Lung (tissue), 12 donors: ENCODE data around the gene DENND5B. TPM values are rescaled to one million over a fixed set of nuclear protein-coding genes. Genes with fewer than 3 reads are reported as not detected.
"Not testable (repeated sequence)": the region's sequence is repeated elsewhere in the genome, so short reads cannot be mapped to it uniquely, and the experiment has no call there.

Experiments used
- ATAC-seq: fragments of 200-7000 bp; cut with Tn5 transposase; one replicate; pipeline ENCODE4 v1.9.1; 2020; ENCODE audit warnings: moderate number of reproducible peaks; ENCODE audit not compliant: insufficient read depth, low FRiP score
- DNase-seq, 3 donors: peaks; one replicate each; pipeline ENCODE4 v3.0.0-alpha.2; 2013 to 2017
- H3K27ac ChIP-seq, 2 donors: one replicate each; pipeline ENCODE4 v1.5.1; 2013; ENCODE audit warnings: mild to moderate bottlenecking in 2 of 2, moderate library complexity in 2 of 2, control low read depth in 1 of 2, inconsistent platforms in 1 of 2, low read depth in 1 of 2, low read length in 1 of 2
- H3K27me3 ChIP-seq, 3 donors: one replicate each; pipeline ENCODE4 v1.5.1; 2013; ENCODE audit warnings: low read length in 2 of 3; ENCODE audit not compliant: control insufficient read depth in 3 of 3, insufficient read depth in 3 of 3
- H3K36me3 ChIP-seq, 4 donors: one replicate each; pipeline ENCODE4 v1.5.1; 2013; ENCODE audit warnings: low read length in 4 of 4, mild to moderate bottlenecking in 1 of 4, moderate library complexity in 1 of 4; ENCODE audit not compliant: control insufficient read depth in 4 of 4, insufficient read depth in 4 of 4
- H3K4me1 ChIP-seq, 5 donors: one replicate each; pipeline ENCODE4 v1.5.1; 2013; ENCODE audit warnings: low read length in 5 of 5, mild to moderate bottlenecking in 2 of 5, moderate library complexity in 1 of 5; ENCODE audit not compliant: control insufficient read depth in 5 of 5, insufficient read depth in 5 of 5
- H3K4me3 ChIP-seq: one replicate; pipeline ENCODE4 v1.5.1; 2013; ENCODE audit warnings: mild to moderate bottlenecking, control low read depth, moderate library complexity
- H3K9ac ChIP-seq, 2 donors: one replicate each; pipeline ENCODE4 v1.5.1; 2013; ENCODE audit warnings: low read length in 2 of 2, control low read depth in 1 of 2; ENCODE audit not compliant: insufficient read depth in 1 of 2
- H3K9me3 ChIP-seq, 4 donors: one replicate each; pipeline ENCODE4 v1.5.1; 2013; ENCODE audit warnings: low read length in 3 of 4, mild to moderate bottlenecking in 1 of 4, moderate library complexity in 1 of 4; ENCODE audit not compliant: control insufficient read depth in 4 of 4, insufficient read depth in 3 of 4
- CTCF ChIP-seq: IDR thresholded peaks from 2 replicates; pipeline ENCODE4 v1.5.1; 2012; ENCODE audit warnings: mild to moderate bottlenecking; ENCODE audit errors: control extremely low read depth, extremely low read depth
- WGBS, 2 donors: extraction: QIAGEN DNeasy Blood & Tissue Kit; methylation state at CpG; one replicate each; pipeline ENCODE4 v1.1.7; 2013; 5-methylcytosine and 5-hydroxymethylcytosine counted together
- polyA plus RNA-seq, 2 donors: library from polyadenylated mRNA; stranded (reverse); fragments of 200-250 nt; gene quantifications; one replicate each; pipeline ENCODE4 v1.2.1, GENCODE V29; 2013
- total RNA-seq, 2 donors: library from RNA; depleted of rRNA in 1 of 2; stranded (reverse); fragments of >200 nt in 1 of 2; gene quantifications; one replicate each; pipeline ENCODE4 v1.2.1, GENCODE V29; 2014 to 2021
- donor health status: control.
- donor health status: control.
- donor health status: Bipolar disorder and iron deficiency.
- donor health status: healthy.
- donor health status: DM: yes; HTN: yes; CAD: no.

Gene DENND5B
- total and polyA plus RNA-seq, 4 donors = 1.2 to 15.7 (median 3.6) TPM

GRCh38 chr12:31574803-31575575 is 15.9 kb downstream of the DENND5B start:
- H3K27me3 ChIP-seq = no peaks in the 10 kb centered on the region
- no peak overlapping the region for H3K4me3 ChIP-seq
- H3K27ac ChIP-seq = no peak overlapping the region
- no peak for TF ChIP-seq CTCF
- DNase-seq (peak in 1 of 3 donors; percentile 9), ATAC-seq (no peak)
- peaks cover 0 to 14% (median 4%) of the 10 kb centered on the region in 5 donors for H3K4me1 ChIP-seq
- no peaks in the 10 kb centered on the region for H3K36me3 ChIP-seq
- peak overlapping the region in 1 of 2 donors; percentile 37 for H3K9ac ChIP-seq
- WGBS, 2 donors = 10 to 25% methylated on average over 2 of the region's 2 CpGs
- H3K9me3 ChIP-seq = no peaks in the 10 kb centered on the region

GRCh38 chr12:31574367-31574766 is 16.6 kb downstream of the DENND5B start:
- DNase-seq, H3K27me3 ChIP-seq, H3K9me3 ChIP-seq, H3K4me3 ChIP-seq, H3K36me3 ChIP-seq, H3K9ac ChIP-seq, ATAC-seq, H3K27ac ChIP-seq: not testable (repeated sequence)
- WGBS, 2 donors = 73 to 90% methylated on average over 7 of the region's 7 CpGs
- peaks cover 0 to 14% (median 4%) of the 10 kb centered on the region in 5 donors for H3K4me1 ChIP-seq

- no peak for ATAC-seq
- Histone ChIP-seq H3K27ac (no peak overlapping the region), H3K4me3 (no peak overlapping the region), H3K9ac (no peak overlapping the region), H3K27me3 (no peaks in the 10 kb centered on the region), H3K4me1 (peaks cover 0 to 20% (median 4%) of the 10 kb centered on the region in 5 donors), H3K36me3 (no peaks in the 10 kb centered on the region), H3K9me3 (no peaks in the 10 kb centered on the region)
- 94% methylated on average over 3 of the region's 3 CpGs for WGBS, 2 donors
- DNase-seq = no peak
- TF ChIP-seq CTCF = no peak
Measured at GRCh38 chr12:31572900-31573600, 17.9 kb downstream of the DENND5B start.

GRCh38 chr12:31570880-31571279 is 20.1 kb downstream of the DENND5B start:
- ATAC-seq = no peak
- peak in 2 of 3 donors; percentile 28 to 48 for DNase-seq
- WGBS, 2 donors = 45 to 67% methylated on average over 5 of the region's 5 CpGs
- H3K9ac ChIP-seq = no peak overlapping the region
- H3K9me3 ChIP-seq = no peaks in the 10 kb centered on the region
- no peaks in the 10 kb centered on the region for H3K27me3 ChIP-seq
- no peak overlapping the region for H3K4me3 ChIP-seq
- no peaks in the 10 kb centered on the region for H3K36me3 ChIP-seq
- TF ChIP-seq CTCF = no peak
- peak overlapping the region in 1 of 2 donors; percentile 14 for H3K27ac ChIP-seq
- H3K4me1 ChIP-seq = peaks cover 0 to 20% (median 4%) of the 10 kb centered on the region in 5 donors

GRCh38 chr12:31569517-31569916 is 21.4 kb downstream of the DENND5B start:
- not testable (repeated sequence) for H3K36me3 ChIP-seq, DNase-seq, H3K27ac ChIP-seq, H3K9ac ChIP-seq, H3K9me3 ChIP-seq, H3K4me3 ChIP-seq, H3K27me3 ChIP-seq, ATAC-seq
- 91 to 96% methylated on average over 2 of the region's 2 CpGs for WGBS, 2 donors
- H3K4me1 ChIP-seq = peaks cover 0 to 17% (median 4%) of the 10 kb centered on the region in 5 donors
